Right lobe of liver (tissue), 4 donors: ENCODE measurements around the gene ADGRG6.

Experiments
- POLR2A ChIP-seq: fragments of 450-650 bp; IDR thresholded peaks from one replicate; pipeline ENCODE4 v1.6.1; 2017; ENCODE audit warnings: antibody characterized with exemption, mild to moderate bottlenecking
- TF ChIP-seq, protein P1 (sequence below), 4 donors: fragments of 200-600 bp in 3 of 4; fragments of 450-650 bp in 1 of 4; IDR thresholded peaks; one replicate each; pipeline versions ENCODE4 v1.5.1 to v1.8.0; 2016 to 2022; ENCODE audit warnings: antibody characterized with exemption in 4 of 4, mild to moderate bottlenecking in 2 of 4
- donor health status: DM: no; HTN: no; CAD: no.
- donor health status: DM: no; HTN: no; CAD: no.
- donor health status: DM: no; HTN: yes; CAD: no.

- TF ChIP-seq POLR2A, result no peak
- TF ChIP-seq, protein P1, sequence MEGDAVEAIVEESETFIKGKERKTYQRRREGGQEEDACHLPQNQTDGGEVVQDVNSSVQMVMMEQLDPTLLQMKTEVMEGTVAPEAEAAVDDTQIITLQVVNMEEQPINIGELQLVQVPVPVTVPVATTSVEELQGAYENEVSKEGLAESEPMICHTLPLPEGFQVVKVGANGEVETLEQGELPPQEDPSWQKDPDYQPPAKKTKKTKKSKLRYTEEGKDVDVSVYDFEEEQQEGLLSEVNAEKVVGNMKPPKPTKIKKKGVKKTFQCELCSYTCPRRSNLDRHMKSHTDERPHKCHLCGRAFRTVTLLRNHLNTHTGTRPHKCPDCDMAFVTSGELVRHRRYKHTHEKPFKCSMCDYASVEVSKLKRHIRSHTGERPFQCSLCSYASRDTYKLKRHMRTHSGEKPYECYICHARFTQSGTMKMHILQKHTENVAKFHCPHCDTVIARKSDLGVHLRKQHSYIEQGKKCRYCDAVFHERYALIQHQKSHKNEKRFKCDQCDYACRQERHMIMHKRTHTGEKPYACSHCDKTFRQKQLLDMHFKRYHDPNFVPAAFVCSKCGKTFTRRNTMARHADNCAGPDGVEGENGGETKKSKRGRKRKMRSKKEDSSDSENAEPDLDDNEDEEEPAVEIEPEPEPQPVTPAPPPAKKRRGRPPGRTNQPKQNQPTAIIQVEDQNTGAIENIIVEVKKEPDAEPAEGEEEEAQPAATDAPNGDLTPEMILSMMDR (IDR thresholded peaks at IDR 0.05), result no peak
These were observed 30.3 kb upstream of the ADGRG6 start for GRCh38 chr6:142271476-142271875.
